ENCODE results near the gene SLC35F2.
"Not testable (repeated sequence)": the region's sequence is repeated elsewhere in the genome, so short reads cannot be mapped to it uniquely, and the experiment has no call there.

Gene SLC35F2

DNA sequence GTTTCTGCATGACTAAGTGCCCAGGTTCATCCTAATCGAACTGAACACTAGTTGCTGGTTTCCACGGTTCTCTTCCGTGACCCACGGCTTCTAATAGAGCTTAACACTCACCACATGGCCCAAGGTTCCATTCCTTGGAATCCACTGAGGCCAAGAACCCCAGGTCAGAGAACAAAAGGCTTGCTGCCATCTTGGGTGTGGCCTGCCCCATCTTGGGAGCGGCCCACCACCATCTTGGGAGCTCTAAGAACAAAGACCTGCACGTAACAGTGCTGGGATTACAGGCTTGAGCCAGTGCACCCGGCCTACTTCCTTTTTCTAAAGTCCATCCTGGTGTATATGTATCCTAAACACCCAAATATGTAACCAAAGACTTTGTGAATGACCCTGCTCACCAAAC, 68.8 kb downstream of the SLC35F2 start:
- DNase-seq (ENCODE audit: low read depth), result no peak

DNA sequence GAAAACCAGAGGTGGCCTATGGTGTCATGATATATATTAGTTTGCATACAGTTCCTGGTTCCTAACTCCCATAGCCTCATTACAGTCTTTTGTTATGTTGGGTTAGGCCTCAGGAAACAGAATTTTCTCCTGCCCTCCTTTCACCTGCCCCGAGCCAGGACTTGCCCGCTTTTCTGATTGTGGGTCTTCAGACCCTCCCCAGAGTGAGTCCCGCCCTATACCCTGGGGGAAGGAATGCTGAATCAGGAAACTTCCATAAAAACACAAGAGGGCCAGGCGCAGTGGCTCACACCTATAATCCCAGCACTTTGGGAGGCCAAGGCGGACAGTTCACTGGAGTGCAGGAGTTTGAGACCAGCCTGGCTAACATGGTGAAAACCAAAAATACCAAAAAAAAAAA, 70.9 kb downstream of the SLC35F2 start:
- no peak for DNase-seq (ENCODE audit: low read depth)

DNA sequence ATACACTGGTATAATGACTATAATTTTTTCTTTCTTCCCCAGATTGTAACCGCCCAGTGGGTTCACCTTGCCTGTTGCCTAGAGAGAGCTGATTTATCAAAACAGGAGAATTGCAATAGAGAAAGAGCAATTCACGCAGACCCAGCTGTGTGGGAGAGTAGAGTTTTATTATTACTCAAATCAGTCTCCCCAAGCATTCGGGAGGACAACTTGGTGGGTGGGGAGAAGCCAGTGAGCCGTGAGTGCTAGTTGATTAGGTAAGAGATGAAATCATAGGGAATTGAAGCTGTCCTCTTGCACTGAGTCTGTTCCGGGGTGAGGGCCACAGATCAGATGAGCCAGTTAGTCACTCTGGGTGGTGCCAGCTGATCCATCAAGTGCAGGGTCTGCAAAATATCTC, 73.2 kb downstream of the SLC35F2 start:
- no peak for DNase-seq (ENCODE audit: low read depth)

DNA sequence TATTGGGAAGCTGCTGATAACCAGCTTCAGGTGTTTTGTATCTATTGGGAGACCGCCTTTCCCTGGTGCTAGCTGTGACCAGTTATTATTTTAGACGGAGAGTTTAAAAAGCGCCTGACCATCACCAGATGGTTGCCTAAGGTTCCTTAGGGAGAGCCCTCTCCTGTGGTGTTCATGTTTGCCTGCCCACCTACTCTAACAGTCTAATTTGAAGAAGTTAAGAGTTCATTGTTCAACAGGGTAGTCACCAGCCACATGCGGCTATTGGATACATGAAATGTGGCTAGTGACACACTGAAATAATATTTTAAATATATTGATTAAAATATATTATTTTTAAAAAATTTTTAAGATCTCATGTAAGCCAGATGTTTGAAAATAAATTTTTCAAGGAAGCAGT, 75.5 kb downstream of the SLC35F2 start:
- no peak for DNase-seq (ENCODE audit: low read depth)

DNA sequence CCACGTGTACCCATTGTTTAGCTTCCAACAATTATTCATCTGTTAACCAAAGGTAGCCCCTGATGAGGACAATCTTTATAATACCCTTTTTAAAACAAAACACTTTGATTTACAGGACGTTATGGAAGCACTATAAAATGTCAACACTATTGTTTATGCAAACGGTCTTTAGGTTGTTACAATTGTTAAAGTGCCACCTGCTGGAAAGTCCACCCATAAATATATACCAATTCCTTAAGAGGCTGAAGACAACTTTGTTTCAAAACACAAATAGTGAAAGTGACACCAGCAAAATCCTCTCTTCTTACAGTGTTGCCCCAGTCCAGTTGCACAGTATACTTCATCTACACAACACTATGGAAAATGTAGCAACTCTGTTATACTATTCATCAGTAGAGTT, 77.8 kb downstream of the SLC35F2 start:
- DNase-seq (ENCODE audit: low read depth), result no peak

DNA sequence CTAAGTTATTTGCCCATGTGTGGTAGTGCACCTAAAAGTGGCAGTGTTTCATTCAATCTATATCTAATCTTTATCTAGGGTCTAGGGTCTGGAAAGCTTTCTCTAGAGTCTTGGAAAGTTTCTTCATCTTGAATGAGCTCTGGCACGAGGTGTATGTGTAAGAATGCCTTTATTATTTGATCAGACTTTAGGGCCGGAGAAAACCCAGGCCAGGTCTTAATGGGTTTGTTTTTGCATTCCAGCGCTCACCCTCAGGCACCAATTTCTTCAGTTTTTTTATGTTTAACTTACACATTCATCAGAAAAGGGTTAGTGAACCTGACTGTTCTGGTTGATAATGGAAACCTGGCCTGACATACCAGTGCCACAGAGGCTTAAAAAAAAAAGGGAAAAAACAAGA, 78.5 kb downstream of the SLC35F2 start:
- DNase-seq (ENCODE audit: low read depth), result no peak

DNA sequence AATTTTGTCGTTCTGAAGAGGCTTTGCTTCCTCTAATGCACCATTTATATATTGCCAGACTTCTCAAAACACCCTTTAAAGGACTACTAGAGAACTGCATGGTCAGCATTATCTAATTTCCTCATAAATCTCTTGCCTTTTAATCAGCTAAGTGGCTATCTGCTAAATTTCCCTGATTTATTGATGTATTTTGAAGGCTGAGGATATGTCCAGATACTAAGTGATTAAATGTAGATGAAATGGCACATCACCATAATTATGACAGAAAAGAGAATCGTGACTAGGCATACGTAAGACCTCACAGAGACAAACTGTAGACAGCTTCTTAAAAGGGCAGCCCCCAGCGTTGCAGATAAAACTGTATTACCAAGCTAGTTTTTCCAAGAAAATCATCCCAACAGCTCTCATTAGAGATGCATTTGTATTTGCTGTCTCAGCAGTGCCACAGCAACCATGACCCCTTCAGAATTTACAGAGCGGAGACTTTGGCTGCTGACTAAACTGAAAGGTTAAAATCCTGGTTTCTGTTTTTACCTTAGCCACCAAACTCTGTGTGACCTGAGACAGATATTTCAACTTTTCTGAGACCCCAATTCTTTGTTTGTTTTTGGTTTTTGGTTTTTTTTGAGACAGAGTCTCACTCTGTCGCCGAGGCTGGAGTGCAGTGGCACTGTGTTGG, 79.6 kb downstream of the SLC35F2 start:
- no peak for DNase-seq (ENCODE audit: low read depth)

DNA sequence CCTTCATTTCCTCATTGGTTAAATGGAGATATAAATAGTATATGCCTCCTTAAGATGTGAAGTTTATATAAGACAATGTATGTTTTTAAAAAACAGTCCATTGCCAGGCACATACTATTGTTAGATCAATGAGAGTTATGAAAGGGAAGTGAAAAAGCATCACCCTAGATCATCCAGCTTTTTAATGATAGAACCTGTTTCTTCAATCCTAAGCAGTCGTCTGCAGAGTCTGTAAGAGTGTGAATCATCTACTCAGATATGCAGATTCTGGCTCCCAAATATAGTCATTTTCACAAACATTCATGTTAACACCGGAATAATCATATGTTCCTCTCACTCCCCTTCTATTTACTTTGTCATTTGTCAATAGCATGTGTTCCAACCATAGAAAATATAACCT, 81.5 kb downstream of the SLC35F2 start:
- no peak for DNase-seq (ENCODE audit: low read depth)

DNA sequence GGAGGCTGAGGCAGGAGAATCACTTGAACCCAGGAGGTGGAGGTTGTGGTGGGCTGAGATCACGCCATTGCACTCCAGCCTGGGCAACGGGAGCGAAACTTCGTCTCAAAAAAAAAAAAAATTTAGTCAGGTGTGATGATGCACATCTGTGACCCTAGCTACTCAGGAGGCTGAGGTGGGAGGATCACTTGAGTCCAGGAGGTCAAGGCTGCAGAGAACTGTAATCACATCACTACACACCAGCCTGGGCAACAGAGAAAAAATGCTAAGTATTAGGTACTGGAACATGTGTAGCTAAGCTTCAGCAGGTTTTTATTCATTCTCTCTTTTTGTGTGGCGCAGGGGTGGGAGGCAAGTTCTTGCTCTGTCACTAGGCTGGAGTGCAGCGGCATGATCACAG, 82.5 kb downstream of the SLC35F2 start:
- DNase-seq (ENCODE audit: low read depth), result no peak

DNA sequence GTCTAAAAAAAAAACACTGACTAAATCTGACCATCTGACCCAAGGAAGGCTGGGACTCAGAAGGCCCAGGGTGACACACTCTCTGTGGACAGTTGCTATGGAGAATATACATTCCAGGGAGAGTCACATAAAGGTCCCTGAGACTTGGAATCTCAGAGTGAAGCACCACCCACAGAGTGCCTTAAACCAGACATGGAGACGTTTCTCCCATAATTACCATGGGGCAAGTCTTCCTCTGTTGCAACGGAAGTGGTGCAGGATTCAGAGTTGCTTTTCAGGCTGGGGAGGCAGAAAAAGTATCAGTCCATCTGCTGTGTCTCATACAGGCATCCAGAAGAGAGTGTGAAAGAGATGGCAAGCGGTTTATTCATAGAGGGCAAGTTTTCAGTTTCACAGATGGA, 88.0 kb downstream of the SLC35F2 start:
- no peak for DNase-seq (ENCODE audit: low read depth)

DNA sequence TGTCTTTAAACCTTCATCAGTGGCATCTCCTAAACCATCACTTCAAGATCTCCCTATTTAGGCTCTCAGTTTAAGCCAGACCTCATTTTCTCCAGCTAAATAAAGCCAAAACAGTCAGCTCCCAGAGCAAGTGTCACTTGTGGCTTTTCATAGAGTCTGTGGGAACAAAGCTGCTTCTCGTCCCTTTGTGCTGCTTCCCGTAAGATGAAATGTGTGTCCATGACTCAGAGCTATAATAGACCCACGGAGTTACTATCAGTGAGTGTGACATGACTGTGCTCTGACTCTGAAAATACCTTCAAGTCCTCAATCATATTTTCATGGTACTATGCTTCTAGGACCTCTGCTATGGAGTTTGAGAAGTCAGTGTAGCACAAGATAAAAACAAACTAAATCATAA, 89.4 kb downstream of the SLC35F2 start:
- DNase-seq (ENCODE audit: low read depth), result no peak

DNA sequence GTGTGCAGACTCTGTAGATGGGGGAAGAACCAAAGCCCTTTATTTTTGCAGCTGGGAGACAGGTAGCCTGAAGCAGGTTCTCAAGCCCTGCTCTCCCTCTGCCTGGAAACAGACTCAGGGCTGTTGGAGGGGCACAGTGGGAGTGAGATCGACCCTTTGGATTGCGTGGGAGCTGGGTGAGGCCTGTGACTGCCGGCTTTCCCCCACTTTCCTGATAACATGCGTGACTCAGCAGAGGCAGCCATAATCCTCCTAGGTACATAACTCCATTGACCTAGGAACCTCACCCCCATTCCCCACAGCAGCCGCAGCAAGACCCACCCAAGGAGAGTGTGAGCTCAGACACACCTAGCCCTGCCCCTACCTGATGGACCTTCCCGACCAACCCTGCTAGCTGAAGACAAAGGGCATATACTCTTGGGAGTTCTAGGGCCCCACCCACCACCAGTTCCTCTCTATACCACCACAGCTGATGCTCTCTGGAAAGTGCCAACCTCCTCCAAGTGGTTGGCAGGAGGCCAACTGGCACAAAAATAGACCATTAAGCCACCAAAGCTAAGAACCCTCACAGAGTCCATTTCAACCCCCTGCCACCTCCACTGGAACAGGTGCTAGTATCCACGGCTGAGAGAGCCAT, 99.8 kb downstream of the SLC35F2 start:
- not testable (repeated sequence) for DNase-seq (ENCODE audit: low read depth)

DNA sequence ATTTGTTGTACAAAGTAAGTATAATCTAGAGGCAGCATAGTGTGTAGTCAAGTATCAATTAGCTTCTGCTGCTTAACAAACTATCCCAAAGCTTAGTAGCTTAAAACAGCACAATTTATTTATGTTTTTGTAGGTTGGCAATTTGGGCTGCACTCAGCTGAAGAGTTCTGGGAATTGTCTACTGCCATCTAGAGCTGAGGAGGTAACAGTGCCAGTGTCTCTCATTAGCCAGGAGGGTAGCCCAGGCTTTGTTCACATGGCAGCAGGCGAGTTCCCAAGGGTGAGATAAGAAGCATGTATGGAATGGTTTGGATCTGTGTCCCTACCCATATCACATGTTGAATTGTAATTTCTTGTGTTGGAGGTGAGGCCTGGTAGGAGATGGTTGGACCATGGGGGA, 100.9 kb downstream of the SLC35F2 start:
- DNase-seq (ENCODE audit: low read depth), result no peak

DNA sequence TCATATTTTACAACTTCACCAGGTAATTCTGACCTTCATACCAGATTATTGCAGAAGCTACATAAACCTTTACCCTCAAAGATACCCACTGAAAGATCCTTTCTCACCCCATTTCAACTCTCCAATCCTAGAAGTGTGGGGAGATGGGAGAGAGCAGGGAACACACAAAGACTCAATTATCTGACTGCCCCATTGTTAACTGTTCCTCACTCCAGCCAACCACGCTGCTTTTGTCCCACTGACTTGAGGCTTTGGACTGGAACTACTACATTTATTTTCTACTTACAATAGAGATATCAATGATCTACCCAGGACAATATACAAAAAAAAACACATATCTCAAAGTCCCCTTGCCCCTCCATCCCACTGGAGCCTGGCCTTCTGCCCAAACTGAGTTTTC, 102.0 kb downstream of the SLC35F2 start:
- DNase-seq (ENCODE audit: low read depth), result no peak

DNA sequence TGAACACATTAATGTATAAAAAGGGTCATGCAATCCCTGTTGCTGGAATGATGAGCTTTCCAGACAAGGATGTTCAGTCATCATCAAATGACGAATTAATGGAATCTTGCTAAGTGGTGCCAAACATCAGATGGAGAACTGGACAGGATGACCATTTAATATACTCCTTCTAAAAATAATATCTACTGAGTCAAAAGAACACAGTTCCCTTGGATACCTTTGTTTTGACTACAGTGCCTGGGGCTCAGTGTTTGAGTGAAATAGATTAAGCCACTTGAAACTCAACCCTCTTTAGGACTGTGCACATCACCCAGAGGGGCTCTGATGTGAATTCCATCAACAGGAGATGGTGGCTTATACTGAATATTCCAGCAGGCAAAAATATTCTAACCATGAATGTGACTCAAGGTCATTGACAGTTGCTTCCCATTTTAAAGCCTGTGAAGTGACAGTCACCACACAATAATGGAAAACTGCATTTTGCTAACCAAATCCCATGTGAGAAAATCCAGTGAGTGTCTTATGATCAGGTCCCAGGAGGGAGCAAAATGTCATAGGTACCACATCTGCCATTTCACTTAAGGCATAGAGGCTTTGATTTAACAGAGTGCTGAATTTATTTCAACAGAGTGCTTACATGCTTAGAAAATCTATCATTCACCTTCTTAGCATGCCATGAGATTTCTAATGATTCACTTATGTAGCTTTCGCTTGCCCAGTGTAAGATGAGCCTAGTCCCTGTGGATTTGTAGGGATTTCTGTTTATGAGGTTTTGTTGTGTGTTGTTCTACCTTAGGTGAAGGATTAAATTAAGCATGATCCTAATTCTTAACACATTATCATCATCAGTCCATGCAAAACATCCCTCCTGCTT, 105.4 kb downstream of the SLC35F2 start:
- DNase-seq (ENCODE audit: low read depth), result no peak

DNA sequence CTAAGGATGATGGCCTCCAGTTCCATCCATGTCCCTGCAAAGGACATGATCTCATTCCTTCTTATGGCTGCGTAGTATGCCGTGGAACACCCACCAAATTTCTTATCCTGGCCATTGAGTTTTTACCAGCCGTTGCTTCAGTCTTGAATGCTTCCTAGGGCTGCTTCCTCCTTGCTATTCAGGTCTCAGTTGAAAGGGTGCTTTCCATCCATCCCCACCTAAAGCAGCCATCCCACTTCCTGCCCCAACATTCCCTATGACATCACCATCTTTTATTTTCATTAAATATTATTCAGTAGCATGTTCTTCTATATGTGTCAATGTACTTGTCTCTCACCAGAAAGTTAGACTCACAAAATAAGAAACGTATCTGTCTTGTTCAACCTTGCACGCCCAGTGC, 106.1 kb downstream of the SLC35F2 start:
- DNase-seq (ENCODE audit: low read depth), result no peak

DNA sequence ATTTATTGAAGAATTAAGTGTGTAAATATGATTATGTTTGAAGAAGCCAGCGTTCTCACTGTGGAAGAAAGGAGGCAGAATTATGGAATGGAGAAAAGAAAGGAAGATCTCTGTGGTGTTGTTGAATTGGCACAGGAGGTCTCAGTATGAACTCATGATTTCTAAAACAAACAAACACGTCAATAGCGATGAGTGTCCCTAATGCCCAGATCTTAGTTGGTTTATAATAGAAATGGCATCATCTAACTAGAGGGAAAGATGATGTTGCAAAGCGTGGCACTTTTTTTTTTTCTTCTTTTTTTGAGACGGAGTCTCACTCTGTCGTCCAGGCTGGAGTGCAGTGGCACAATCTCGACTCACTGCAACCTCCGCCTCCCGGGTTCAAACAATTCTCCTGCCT, 107.5 kb downstream of the SLC35F2 start:
- DNase-seq (ENCODE audit: low read depth), result no peak

DNA sequence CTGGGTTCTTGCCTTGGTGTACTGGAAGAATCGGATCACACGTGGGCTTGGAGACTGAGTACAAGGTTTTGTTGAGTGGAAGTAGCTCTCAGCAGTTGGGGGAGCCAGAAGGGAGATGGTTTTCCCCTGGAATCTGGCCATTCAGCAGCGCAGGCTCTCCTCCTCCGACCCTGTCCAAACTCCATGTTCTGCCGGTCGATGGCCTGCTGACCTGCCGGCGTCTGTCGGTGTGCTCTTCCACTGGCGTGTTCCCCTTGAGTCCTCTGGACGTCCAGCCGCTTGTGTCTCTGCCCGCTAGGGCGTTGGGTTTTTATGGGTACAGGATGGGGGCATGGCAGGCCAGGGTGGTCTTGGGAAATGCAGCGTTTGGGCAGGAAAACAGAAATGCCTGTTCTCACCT, 108.3 kb downstream of the SLC35F2 start:
- no peak for DNase-seq (ENCODE audit: low read depth)

DNA sequence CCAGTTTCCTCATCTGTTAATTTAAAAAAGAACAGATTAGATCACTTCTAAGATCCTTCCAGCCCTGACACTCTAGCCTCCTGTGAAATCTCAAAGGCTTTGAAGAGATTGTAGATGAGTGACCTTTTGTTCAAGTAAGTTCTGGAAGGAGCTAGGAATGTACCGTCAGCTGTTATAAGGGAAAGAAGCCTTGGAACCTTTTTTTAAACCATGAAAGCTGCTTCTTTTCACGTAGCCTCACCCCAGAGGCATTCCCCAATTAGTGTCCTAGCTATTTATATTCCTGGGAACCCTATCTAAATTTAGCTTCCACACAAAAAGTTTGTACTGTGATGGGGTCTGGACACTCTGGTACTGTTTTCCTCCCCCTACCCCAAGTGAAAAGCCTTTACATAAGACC, 111.0 kb downstream of the SLC35F2 start:
- no peak for DNase-seq (ENCODE audit: low read depth)

DNA sequence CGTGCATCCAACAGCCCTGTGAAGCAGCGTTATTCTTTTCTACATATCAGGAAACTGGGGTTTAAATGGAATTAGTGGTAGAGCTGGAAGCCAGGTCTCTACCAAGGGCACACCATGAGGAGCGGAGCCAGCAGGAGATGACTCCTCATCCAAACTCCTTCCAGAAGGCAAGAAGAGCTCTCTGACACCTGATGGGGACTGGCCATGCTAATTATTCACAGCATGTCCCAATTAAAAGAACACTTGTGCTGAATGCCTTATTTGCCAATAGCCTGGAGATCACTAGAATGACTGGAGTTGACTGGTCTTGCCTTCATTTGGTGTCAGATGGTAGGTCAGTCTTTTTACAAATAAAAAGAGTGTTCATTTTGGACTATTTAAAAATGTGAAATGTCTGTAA, 113.9 kb downstream of the SLC35F2 start:
- no peak for DNase-seq (ENCODE audit: low read depth)

DNA sequence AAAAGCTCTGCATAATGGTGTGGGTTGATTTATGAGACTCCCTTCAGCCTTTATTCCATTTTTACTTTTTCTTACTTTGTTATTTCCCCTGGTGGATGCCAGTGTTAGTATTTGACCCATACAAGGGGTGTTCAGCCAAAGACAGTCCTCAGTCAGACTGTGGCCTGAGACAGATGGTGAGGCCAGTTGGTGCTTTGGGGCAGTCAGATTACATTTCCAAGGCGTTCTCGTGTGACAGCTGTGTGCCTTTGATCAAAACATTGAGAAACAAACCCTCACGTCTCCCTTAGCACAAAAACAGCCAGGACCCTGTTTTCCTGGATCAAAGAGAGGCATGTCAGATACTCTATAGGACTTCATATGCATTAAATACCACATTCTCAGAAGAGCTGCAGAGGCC, 115.4 kb downstream of the SLC35F2 start:
- no peak for DNase-seq (ENCODE audit: low read depth)

DNA sequence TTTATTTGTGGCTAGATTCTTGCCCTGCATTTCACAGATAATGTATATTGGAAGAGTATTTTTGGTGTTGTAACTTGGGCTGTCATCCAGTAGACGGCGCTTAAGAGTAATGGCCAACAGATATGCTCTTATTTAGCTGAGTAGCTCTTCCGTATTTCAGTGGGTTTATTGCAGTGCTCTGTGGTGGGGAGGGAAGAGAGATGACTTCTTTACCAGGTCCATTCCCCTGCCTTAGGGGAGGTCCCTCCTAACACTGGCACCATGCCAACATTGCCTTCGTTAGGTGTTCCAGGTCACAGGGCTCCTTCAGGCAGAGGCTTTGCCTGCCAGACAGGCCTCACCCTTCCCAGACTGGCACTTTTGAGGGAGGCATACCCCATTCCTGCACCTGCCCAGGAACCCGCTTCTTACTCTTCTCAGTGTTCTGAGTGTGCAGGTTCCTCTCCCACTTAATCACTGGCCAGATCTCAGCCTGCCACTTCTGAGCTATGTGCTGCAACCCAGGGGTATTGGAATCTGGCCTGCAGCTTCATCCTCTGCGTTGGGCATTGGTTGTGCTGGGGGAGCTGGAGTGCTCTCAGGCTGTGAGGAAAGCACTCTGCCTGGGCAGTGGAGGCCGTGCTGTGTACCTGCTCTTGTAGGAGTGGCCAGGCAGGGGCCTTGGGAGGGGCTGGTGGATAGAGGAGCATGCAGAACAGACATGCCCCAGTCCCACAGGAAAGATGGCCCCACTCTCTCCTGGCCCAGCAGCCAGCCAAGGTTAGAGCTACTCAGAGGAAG, 117.4 kb downstream of the SLC35F2 start:
- DNase-seq (ENCODE audit: low read depth), result no peak
